GM12878 (cell line): ENCODE measurements around the gene ALDOB. TPM values are rescaled to one million over a fixed set of nuclear protein-coding genes. Genes with fewer than 3 reads are reported as not detected.

Experiments used
- ATAC-seq: fragments of 200-7000 bp; cut with Tn5 transposase; 3 replicates; pipeline ENCODE4 v1.9.1; 2020; ENCODE audit warnings: mild to moderate bottlenecking, moderate library complexity
- BruUV-seq: library from RNA; stranded (reverse); fragments of 400-500 nt; replicated peaks from 2 replicates; lab custom pipeline; 2021; lab: Mats Ljungman, UMichigan
- CTCF ChIA-PET: fragments of 300-600 bp; sonication (Branson Sonifier 250); formaldehyde crosslinking; extraction: SDS; loops from one replicate; lab custom pipeline; 2021; ENCODE audit warnings: inconsistent platforms; lab: Yijun Ruan, JAX
- POLR2A ChIA-PET: fragments of 350-600 bp; formaldehyde crosslinking; extraction: SDS; loops from one replicate; lab custom pipeline; 2021; ENCODE audit warnings: inconsistent platforms; lab: Charles Lee
- RAD21 ChIA-PET: fragments of 300-600 bp; sonication (Branson Sonifier 250); formaldehyde crosslinking; loops from one replicate; lab custom pipeline; 2023; ENCODE audit warnings: antibody characterized with exemption; ENCODE audit not compliant: unreplicated experiment; lab: Charles Lee
- SMC1A ChIA-PET: fragments of 300-600 bp; sonication (Branson Sonifier 250); formaldehyde crosslinking; loops from one replicate; lab custom pipeline; 2023; ENCODE audit not compliant: unreplicated experiment, uncharacterized antibody; lab: Charles Lee
- DNase-seq: peaks from one replicate; pipeline ENCODE4 v3.0.0-alpha.2; 2011; ENCODE audit warnings: low read depth, low spot score
- FAIRE-seq: peaks from 3 replicates; lab custom pipeline; 2011; peaks lifted over from hg19 to GRCh38; lab: Jason Lieb, UNC
- H2AFZ ChIP-seq: 2 replicates; pipeline ENCODE4 v1.6.0; 2011; ENCODE audit warnings: low read depth, low read length, control low read depth; ENCODE audit not compliant: control insufficient read depth
- H3K27ac ChIP-seq: 2 replicates; pipeline ENCODE4 v1.5.1; 2011; ENCODE audit warnings: control low read depth; ENCODE audit not compliant: control insufficient read depth, insufficient read depth
- H3K27me3 ChIP-seq, 2 experiments: replicated peaks in 1 of 2; 2 replicates each; pipeline versions ENCODE4 v1.6.0 to v1.6.1; 2011; ENCODE audit warnings: low read length in 1 of 2; ENCODE audit not compliant: control insufficient read depth in 2 of 2, insufficient read depth in 2 of 2
- H3K36me3 ChIP-seq, 2 experiments: 2 replicates each; pipeline ENCODE4 v1.5.1; 2011; ENCODE audit warnings: low read length in 1 of 2; ENCODE audit not compliant: control insufficient read depth in 2 of 2, insufficient read depth in 2 of 2
- H3K4me1 ChIP-seq: 2 replicates; pipeline ENCODE4 v1.6.1; 2011; ENCODE audit warnings: mild to moderate bottlenecking, low read length, moderate library complexity, mixed read lengths; ENCODE audit not compliant: control insufficient read depth, insufficient read depth
- H3K4me2 ChIP-seq: 2 replicates; pipeline ENCODE4 v1.6.0; 2011; ENCODE audit warnings: control low read depth; ENCODE audit not compliant: control insufficient read depth, insufficient read depth
- H3K4me3 ChIP-seq: fragments of 200-600 bp; sonication (generic); 2 replicates; pipeline ENCODE4 v1.5.1; 2016
- H3K79me2 ChIP-seq: 2 replicates; pipeline ENCODE4 v1.6.0; 2011; ENCODE audit warnings: low read length; ENCODE audit not compliant: control insufficient read depth, insufficient read depth
- H3K9ac ChIP-seq: 2 replicates; pipeline ENCODE4 v1.8.0; 2011; ENCODE audit warnings: low read length, control low read depth, mixed read lengths; ENCODE audit not compliant: control insufficient read depth, insufficient read depth
- H3K9me3 ChIP-seq: replicated peaks from 3 replicates; pipeline ENCODE4 v1.5.1; 2011; ENCODE audit warnings: mild to moderate bottlenecking, low read length; ENCODE audit not compliant: control insufficient read depth, insufficient read depth
- H4K20me1 ChIP-seq: 2 replicates; pipeline ENCODE4 v1.6.0; 2011; ENCODE audit not compliant: control insufficient read depth, insufficient read depth
- E4F1 ChIP-seq: fragments of 450-650 bp; IDR thresholded peaks from 2 replicates; pipeline ENCODE4 v1.6.1; 2018; ENCODE audit warnings: borderline replicate concordance, mild to moderate bottlenecking; ENCODE audit not compliant: partially characterized antibody
- MYC ChIP-seq: IDR thresholded peaks from 2 replicates; pipeline ENCODE4 v1.6.1; 2011; ENCODE audit warnings: mild to moderate bottlenecking, low read length, moderate library complexity, inconsistent platforms; ENCODE audit not compliant: insufficient read depth, insufficient replicate concordance, insufficient read length, severe bottlenecking
- RUNX3 ChIP-seq: IDR thresholded peaks from 2 replicates; pipeline ENCODE4 v1.6.1; 2012; ENCODE audit warnings: low read length, inconsistent platforms
- SRF ChIP-seq, 2 experiments: IDR thresholded peaks; 2 replicates each; pipeline ENCODE4 v1.6.1; 2011; ENCODE audit warnings: low read depth in 2 of 2, low read length in 2 of 2, mild to moderate bottlenecking in 1 of 2, moderate library complexity in 1 of 2
- WGBS: methylation state at CpG from one replicate; pipeline ENCODE4 v1.1.6; 2016; ENCODE audit warnings: low lambda C conversion rate; ENCODE audit not compliant: insufficient replicate concordance, insufficient coverage; ENCODE audit errors: missing lambda C conversion rate; 5-methylcytosine and 5-hydroxymethylcytosine counted together
- in situ Hi-C: fragments of 300-500 bp; cut with MboI; formaldehyde crosslinking; loops from 9 replicates; pipeline ENCODE4 v1.14.3; 2018; ENCODE audit warnings: mixed read lengths
- intact Hi-C: fragments of 100-400 bp; cut with micrococcal nuclease; formaldehyde crosslinking; loops from one replicate; pipeline ENCODE4 v1.14.2; 2022; ENCODE audit not compliant: unreplicated experiment
- polyA plus RNA-seq, 11 experiments: library from polyadenylated mRNA; depleted of rRNA in 4 of 11; unstranded in 6 of 11; stranded (reverse) in 5 of 11; fragments of >200 nt; fragmentation: Nextera tagmentation in 4 of 11; fragmentation: Illumina TruSeq in 1 of 11; extraction: Ambion mirVana in 4 of 11; extraction: Trizol in 1 of 11; gene quantifications; 1 replicate in 1 of 11; 2 replicates in 10 of 11; pipeline versions ENCODE4 v1.2.1 to v1.2.3, GENCODE V29; 2011 to 2016; ENCODE audit warnings: inconsistent platforms in 2 of 11, missing spikeins in 2 of 11, low read depth in 1 of 11
- total RNA-seq, 4 experiments: library from RNA; depleted of rRNA in 3 of 4; stranded (reverse); fragments of >200 nt in 3 of 4; fragmentation: Illumina TruSeq in 1 of 4; extraction: Trizol in 1 of 4; gene quantifications; 2 replicates each; pipeline versions ENCODE4 v1.2.1 to v1.2.3, GENCODE V29; 2013 to 2021

Gene ALDOB
- total and polyA plus RNA-seq, 10 of the 15 experiments (the other 5 are each of a cell fraction or from before 2014, with no cell fraction given): 0.03 to 0.82 (median 0.04) TPM; not detected in 7

GRCh38 chr9:101438523-101438922, 2.9 kb upstream of the ALDOB start:
- 17% methylated on average over 3 of the region's 3 CpGs for WGBS
- no peak overlapping the region for H3K4me2 ChIP-seq
- CTCF ChIA-PET: interaction anchor here (1.2 to 2.4 kb wide), 3 partner anchors 10 to 91 kb away, joined by 3 to 11 read pairs (median 5); no protein-coding TSS in a partner anchor
- H3K27me3 ChIP-seq: no peaks in the 10 kb centered on the region
- FAIRE-seq (no peak), DNase-seq (no peak), ATAC-seq (peak; percentile 35)
- H3K36me3 ChIP-seq: no peaks in the 10 kb centered on the region
- RAD21 ChIA-PET: no interaction called here
- intact Hi-C loops: no loop called here
- H3K4me3 ChIP-seq: no peak overlapping the region
- no peaks in the 10 kb centered on the region for H3K79me2 ChIP-seq
- POLR2A ChIA-PET: no interaction called here
- no peaks in the 10 kb centered on the region for H4K20me1 ChIP-seq
- H3K9me3 ChIP-seq: no peaks in the 10 kb centered on the region
- no peak overlapping the region for H3K27ac ChIP-seq
- in situ Hi-C loops: no loop called here
- SMC1A ChIA-PET: interaction anchor here (1.0 to 1.3 kb wide), 3 partner anchors 10 to 68 kb away, joined by 3 to 6 read pairs (median 5); no protein-coding TSS in a partner anchor
- TF ChIP-seq MYC (no peak), E4F1 (no peak), SRF (IDR thresholded peaks at IDR 0.05; ENCODE audit: low read depth in 2 of 2, low read length in 2 of 2) (no peak), RUNX3 (no peak)
- no peaks in the 10 kb centered on the region for H3K4me1 ChIP-seq
- no TSS peak for BruUV-seq
- H3K9ac ChIP-seq: no peak overlapping the region
- no peak overlapping the region for H2AFZ ChIP-seq
